ENCODE results near the gene OXSR1.
"Not testable (repeated sequence)": the region's sequence is repeated elsewhere in the genome, so short reads cannot be mapped to it uniquely, and the experiment has no call there.

OXSR1 gene

DNA sequence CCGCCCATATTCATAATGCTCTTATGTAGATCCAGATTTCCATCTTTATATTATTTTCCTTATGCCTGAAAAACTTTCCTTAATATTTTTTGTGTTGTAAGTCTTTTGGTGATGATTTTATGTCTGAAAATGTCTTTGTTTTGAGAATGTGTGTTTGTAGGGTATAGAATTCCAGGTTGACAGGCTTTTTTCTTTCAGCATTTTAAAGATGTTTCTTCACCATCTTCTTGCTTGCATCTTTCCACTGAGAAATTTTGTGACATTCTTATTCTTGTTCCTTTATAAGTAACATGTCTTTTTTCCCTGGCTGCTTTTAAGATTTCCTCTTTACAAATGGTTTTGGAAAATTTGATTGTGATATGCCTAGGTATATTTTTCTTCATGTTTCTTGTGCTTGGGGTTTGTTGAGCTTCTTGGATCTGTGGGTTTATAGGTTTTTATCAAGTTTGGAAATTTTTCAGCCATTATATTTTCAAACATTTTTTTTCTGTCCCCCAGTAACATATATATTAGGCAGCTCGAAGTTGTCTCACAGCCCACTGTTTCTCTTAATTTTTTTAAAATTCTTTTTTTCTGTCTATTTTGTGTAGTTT lies 73.2 kb downstream of the OXSR1 start:
- H3K18ac ChIP-seq (ENCODE audit: low read length): no peak overlapping the region
- no peak overlapping the region for H2AFZ ChIP-seq (ENCODE audit: low read length)
- H3K9ac ChIP-seq (ENCODE audit: low read depth, low read length, poor library complexity): no peak overlapping the region
- H3K36me3 ChIP-seq (replicated peaks in 1 of 2; ENCODE audit: control insufficient read depth in 2 of 2, insufficient read depth in 2 of 2, low read length in 2 of 2): peaks cover 6 to 79% of the 10 kb centered on the region in 2 donors
- H2BK120ac ChIP-seq (ENCODE audit: low read depth, low read length): no peak overlapping the region
- H3K27ac ChIP-seq (replicated peaks; ENCODE audit: low read length): no peak overlapping the region
- no peak overlapping the region for H2AK5ac ChIP-seq (ENCODE audit: low read depth, low read length)
- H3K27me3 ChIP-seq (ENCODE audit: control insufficient read depth in 3 of 3, insufficient read depth in 3 of 3, low read depth in 1 of 3, low read length in 3 of 3): no peaks in the 10 kb centered on the region
- no peak overlapping the region for H2BK5ac ChIP-seq (ENCODE audit: low read length)
- no CpG with 5 or more reads among the region's 2 CpGs for WGBS, 2 donors (ENCODE audit: extremely low coverage in 2 of 2, insufficient read length in 2 of 2, insufficient replicate concordance in 1 of 2)
- H4K8ac ChIP-seq (ENCODE audit: low read depth, low read length): no peak overlapping the region
- H3K14ac ChIP-seq (ENCODE audit: low read length): no peak overlapping the region
- no peak overlapping the region for H3K4me3 ChIP-seq (ENCODE audit: low read length in 2 of 2)
- H3K4ac ChIP-seq (ENCODE audit: low read length): no peak overlapping the region
- DNase-seq (ENCODE audit: low spot score): no peak
- no peak overlapping the region for H4K91ac ChIP-seq (ENCODE audit: low read depth, low read length, poor library complexity)
- H3K4me2 ChIP-seq (ENCODE audit: insufficient read depth, low read length, poor library complexity, severe bottlenecking): no peak overlapping the region
- H2BK12ac ChIP-seq (ENCODE audit: low read length): no peak overlapping the region
- no peaks in the 10 kb centered on the region for H3K79me1 ChIP-seq (ENCODE audit: low read depth, low read length)
- peaks cover 0 to 2% of the 10 kb centered on the region in 2 donors for H3K4me1 ChIP-seq (ENCODE audit: control insufficient read depth in 2 of 2, insufficient read depth in 1 of 2, low read depth in 1 of 2, low read length in 2 of 2)
- H3K9me3 ChIP-seq (replicated peaks in 1 of 2; ENCODE audit: control insufficient read depth in 2 of 2, insufficient read depth in 1 of 2, low read depth in 1 of 2, low read length in 2 of 2): peaks cover 1 to 27% of the 10 kb centered on the region in 2 donors
- H3K23ac ChIP-seq (ENCODE audit: low read depth, low read length, poor library complexity): no peak overlapping the region
- no peak overlapping the region for H2BK15ac ChIP-seq (ENCODE audit: low read length)

DNA sequence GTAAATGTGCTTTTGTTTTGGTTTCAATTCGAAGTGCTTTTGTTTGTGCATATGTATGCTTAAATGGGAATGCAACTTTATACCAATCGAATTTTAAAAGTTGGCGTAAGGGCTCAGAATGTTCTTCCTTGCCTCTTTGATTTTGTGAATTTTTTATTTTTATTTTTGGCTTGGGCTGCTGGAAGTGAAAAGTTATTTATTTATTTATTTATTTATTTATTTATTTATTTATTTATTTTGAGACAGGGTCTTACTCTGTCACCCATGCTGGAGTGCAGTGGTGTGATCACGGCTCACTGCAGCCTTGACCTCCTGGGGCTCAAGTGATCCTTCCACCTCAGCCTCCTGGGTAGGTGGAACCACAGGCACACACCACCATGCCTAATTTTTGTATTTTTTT lies 77.5 kb downstream of the OXSR1 start:
- not testable (repeated sequence) for H2BK5ac ChIP-seq (ENCODE audit: low read length); H3K23ac ChIP-seq (ENCODE audit: low read depth, low read length, poor library complexity); H3K27ac ChIP-seq (replicated peaks; ENCODE audit: low read length); H3K14ac ChIP-seq (ENCODE audit: low read length); H4K91ac ChIP-seq (ENCODE audit: low read depth, low read length, poor library complexity); H2BK120ac ChIP-seq (ENCODE audit: low read depth, low read length); H3K4me2 ChIP-seq (ENCODE audit: insufficient read depth, low read length, poor library complexity, severe bottlenecking); H3K9ac ChIP-seq (ENCODE audit: low read depth, low read length, poor library complexity); H4K8ac ChIP-seq (ENCODE audit: low read depth, low read length); H2BK12ac ChIP-seq (ENCODE audit: low read length); H3K4me1 ChIP-seq (ENCODE audit: control insufficient read depth in 2 of 2, insufficient read depth in 1 of 2, low read depth in 1 of 2, low read length in 2 of 2); H3K18ac ChIP-seq (ENCODE audit: low read length); DNase-seq (ENCODE audit: low spot score); H3K27me3 ChIP-seq (ENCODE audit: control insufficient read depth in 3 of 3, insufficient read depth in 3 of 3, low read depth in 1 of 3, low read length in 3 of 3); H2AK5ac ChIP-seq (ENCODE audit: low read depth, low read length); H2BK15ac ChIP-seq (ENCODE audit: low read length); H3K79me1 ChIP-seq (ENCODE audit: low read depth, low read length); H3K4ac ChIP-seq (ENCODE audit: low read length); H3K4me3 ChIP-seq (ENCODE audit: low read length in 2 of 2); H2AFZ ChIP-seq (ENCODE audit: low read length)
- no CpG with 5 or more reads among the region's 4 CpGs for WGBS, 2 donors (ENCODE audit: extremely low coverage in 2 of 2, insufficient read length in 2 of 2, insufficient replicate concordance in 1 of 2)
- H3K9me3 ChIP-seq (replicated peaks in 1 of 2; ENCODE audit: control insufficient read depth in 2 of 2, insufficient read depth in 1 of 2, low read depth in 1 of 2, low read length in 2 of 2): peaks cover 1 to 19% of the 10 kb centered on the region in 2 donors
- H3K36me3 ChIP-seq (replicated peaks in 1 of 2; ENCODE audit: control insufficient read depth in 2 of 2, insufficient read depth in 2 of 2, low read length in 2 of 2): peaks cover 8 to 76% of the 10 kb centered on the region in 2 donors

DNA sequence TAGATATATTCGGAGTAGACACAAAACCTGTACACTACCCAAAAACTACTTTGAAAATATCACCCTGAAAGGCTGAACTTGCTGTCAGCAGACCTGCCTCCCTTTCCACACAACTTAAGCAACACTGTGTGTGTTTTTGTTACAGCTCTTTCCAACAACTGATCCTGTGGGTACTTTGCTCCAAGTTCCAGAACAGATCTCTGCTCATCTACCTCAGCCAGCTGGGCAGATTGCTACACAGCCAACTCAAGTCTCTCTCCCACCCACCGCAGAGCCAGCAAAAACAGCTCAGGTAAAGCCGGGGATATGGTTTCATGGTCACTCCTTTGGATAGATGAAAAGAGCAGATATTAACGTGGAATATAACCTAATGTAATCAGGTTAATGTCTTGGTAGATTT lies 80.6 kb downstream of the OXSR1 start:
- H2AFZ ChIP-seq (ENCODE audit: low read length): no peak overlapping the region
- H2BK120ac ChIP-seq (ENCODE audit: low read depth, low read length): no peak overlapping the region
- no peak overlapping the region for H4K91ac ChIP-seq (ENCODE audit: low read depth, low read length, poor library complexity)
- H3K27me3 ChIP-seq (ENCODE audit: control insufficient read depth in 3 of 3, insufficient read depth in 3 of 3, low read depth in 1 of 3, low read length in 3 of 3): no peaks in the 10 kb centered on the region
- H3K9me3 ChIP-seq (replicated peaks in 1 of 2; ENCODE audit: control insufficient read depth in 2 of 2, insufficient read depth in 1 of 2, low read depth in 1 of 2, low read length in 2 of 2): no peaks in the 10 kb centered on the region
- H3K36me3 ChIP-seq (replicated peaks in 1 of 2; ENCODE audit: control insufficient read depth in 2 of 2, insufficient read depth in 2 of 2, low read length in 2 of 2): peaks cover 7 to 76% of the 10 kb centered on the region in 2 donors
- H2AK5ac ChIP-seq (ENCODE audit: low read depth, low read length): no peak overlapping the region
- H3K9ac ChIP-seq (ENCODE audit: low read depth, low read length, poor library complexity): no peak overlapping the region
- H2BK12ac ChIP-seq (ENCODE audit: low read length): no peak overlapping the region
- no peak overlapping the region for H2BK5ac ChIP-seq (ENCODE audit: low read length)
- no peak overlapping the region for H3K23ac ChIP-seq (ENCODE audit: low read depth, low read length, poor library complexity)
- DNase-seq (ENCODE audit: low spot score): no peak
- H3K4me2 ChIP-seq (ENCODE audit: insufficient read depth, low read length, poor library complexity, severe bottlenecking): no peak overlapping the region
- H3K4me1 ChIP-seq (ENCODE audit: control insufficient read depth in 2 of 2, insufficient read depth in 1 of 2, low read depth in 1 of 2, low read length in 2 of 2): no peaks in the 10 kb centered on the region
- H3K4me3 ChIP-seq (ENCODE audit: low read length in 2 of 2): no peak overlapping the region
- no peak overlapping the region for H3K4ac ChIP-seq (ENCODE audit: low read length)
- H3K79me1 ChIP-seq (ENCODE audit: low read depth, low read length): no peaks in the 10 kb centered on the region
- WGBS, 2 donors (ENCODE audit: extremely low coverage in 2 of 2, insufficient read length in 2 of 2, insufficient replicate concordance in 1 of 2): no CpG with 5 or more reads among the region's 4 CpGs
- H4K8ac ChIP-seq (ENCODE audit: low read depth, low read length): no peak overlapping the region
- no peak overlapping the region for H2BK15ac ChIP-seq (ENCODE audit: low read length)
- no peak overlapping the region for H3K18ac ChIP-seq (ENCODE audit: low read length)
- H3K27ac ChIP-seq (replicated peaks; ENCODE audit: low read length): no peak overlapping the region
- H3K14ac ChIP-seq (ENCODE audit: low read length): no peak overlapping the region

DNA sequence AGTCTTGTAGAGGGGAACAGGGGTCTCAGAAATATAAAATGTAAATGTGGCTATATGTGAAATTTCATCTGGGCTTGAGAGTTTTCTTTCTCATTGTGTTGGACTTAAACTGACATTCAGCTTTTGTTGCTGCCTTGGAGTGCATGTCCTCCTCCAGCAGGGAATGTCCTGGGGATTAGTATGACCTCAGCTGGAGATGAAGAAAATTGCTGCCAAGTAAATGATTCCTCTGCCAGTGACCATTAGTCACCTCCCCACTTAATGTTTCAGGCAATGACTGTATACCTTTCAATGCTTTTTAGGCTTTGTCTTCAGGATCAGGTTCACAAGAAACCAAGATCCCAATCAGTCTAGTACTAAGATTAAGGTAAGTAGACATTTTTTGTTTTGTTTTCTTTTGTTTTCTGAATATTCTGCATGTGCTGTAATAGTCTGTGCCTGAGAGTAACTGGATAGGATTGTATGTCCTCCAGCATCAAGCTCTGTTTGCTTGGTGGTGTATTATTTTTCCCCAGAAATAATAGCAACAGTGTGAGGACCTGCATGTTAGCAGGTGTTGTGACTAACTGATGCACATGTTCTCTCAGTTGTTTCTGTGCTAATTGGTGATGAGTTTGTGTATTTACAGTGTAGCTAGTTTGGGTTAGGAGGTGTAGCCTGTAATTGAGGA lies 82.2 kb downstream of the OXSR1 start:
- no peak overlapping the region for H2AK5ac ChIP-seq (ENCODE audit: low read depth, low read length)
- H3K4me2 ChIP-seq (ENCODE audit: insufficient read depth, low read length, poor library complexity, severe bottlenecking): no peak overlapping the region
- peaks cover 0 to 3% of the 10 kb centered on the region in 2 donors for H3K4me1 ChIP-seq (ENCODE audit: control insufficient read depth in 2 of 2, insufficient read depth in 1 of 2, low read depth in 1 of 2, low read length in 2 of 2)
- H3K27me3 ChIP-seq (ENCODE audit: control insufficient read depth in 3 of 3, insufficient read depth in 3 of 3, low read depth in 1 of 3, low read length in 3 of 3): no peaks in the 10 kb centered on the region
- DNase-seq (ENCODE audit: low spot score): no peak
- H4K91ac ChIP-seq (ENCODE audit: low read depth, low read length, poor library complexity): no peak overlapping the region
- no peak overlapping the region for H3K23ac ChIP-seq (ENCODE audit: low read depth, low read length, poor library complexity)
- H3K14ac ChIP-seq (ENCODE audit: low read length): no peak overlapping the region
- no peak overlapping the region for H4K8ac ChIP-seq (ENCODE audit: low read depth, low read length)
- no peaks in the 10 kb centered on the region for H3K9me3 ChIP-seq (replicated peaks in 1 of 2; ENCODE audit: control insufficient read depth in 2 of 2, insufficient read depth in 1 of 2, low read depth in 1 of 2, low read length in 2 of 2)
- H3K79me1 ChIP-seq (ENCODE audit: low read depth, low read length): no peaks in the 10 kb centered on the region
- H3K18ac ChIP-seq (ENCODE audit: low read length): no peak overlapping the region
- no peak overlapping the region for H2BK5ac ChIP-seq (ENCODE audit: low read length)
- H3K36me3 ChIP-seq (replicated peaks in 1 of 2; ENCODE audit: control insufficient read depth in 2 of 2, insufficient read depth in 2 of 2, low read length in 2 of 2): peaks cover 9 to 79% of the 10 kb centered on the region in 2 donors
- no peak overlapping the region for H3K4me3 ChIP-seq (ENCODE audit: low read length in 2 of 2)
- no peak overlapping the region for H2BK15ac ChIP-seq (ENCODE audit: low read length)
- no peak overlapping the region for H3K27ac ChIP-seq (replicated peaks; ENCODE audit: low read length)
- no peak overlapping the region for H2AFZ ChIP-seq (ENCODE audit: low read length)
- H2BK12ac ChIP-seq (ENCODE audit: low read length): no peak overlapping the region
- no peak overlapping the region for H2BK120ac ChIP-seq (ENCODE audit: low read depth, low read length)
- H3K9ac ChIP-seq (ENCODE audit: low read depth, low read length, poor library complexity): no peak overlapping the region
- H3K4ac ChIP-seq (ENCODE audit: low read length): no peak overlapping the region
